RPMI7951 (cell line): Measurements from ENCODE around the gene LDLRAD4. TPM values are rescaled to one million over a fixed set of nuclear protein-coding genes. Genes with fewer than 3 reads are reported as not detected.
"Not testable (repeated sequence)": the region's sequence is repeated elsewhere in the genome, so short reads cannot be mapped to it uniquely, and the experiment has no call there.

ENCODE experiments used
- DNase-seq: peaks from one replicate; pipeline ENCODE4 v3.0.0-alpha.2; 2012; ENCODE audit warnings: low read depth
- total RNA-seq: library from RNA; depleted of rRNA; stranded (reverse); fragments of >200 nt; shearing (Covaris generic); gene quantifications from 2 replicates; pipeline ENCODE4 v1.2.3, GENCODE V29; 2014

Gene LDLRAD4
- total RNA-seq, 1 experiment from 2014 or later: 0.24 TPM

GRCh38 chr18:13587001-13587400 lies 368.4 kb downstream of the LDLRAD4 start:
- DNase-seq: no peak

GRCh38 chr18:13587477-13587876 lies 368.9 kb downstream of the LDLRAD4 start:
- no peak for DNase-seq

GRCh38 chr18:13587937-13588336 lies 369.4 kb downstream of the LDLRAD4 start:
- DNase-seq: peak; percentile 16

- no peak for DNase-seq
These were observed 370.8 kb downstream of the LDLRAD4 start for GRCh38 chr18:13589316-13589715.

GRCh38 chr18:13589943-13590342 lies 371.4 kb downstream of the LDLRAD4 start:
- DNase-seq: no peak

GRCh38 chr18:13592246-13592645 lies 373.7 kb downstream of the LDLRAD4 start:
- no peak for DNase-seq

- no peak for DNase-seq
These were observed 376.0 kb downstream of the LDLRAD4 start for GRCh38 chr18:13594551-13594950.

- DNase-seq: no peak
These were observed 378.5 kb downstream of the LDLRAD4 start for GRCh38 chr18:13597068-13597467.

- no peak for DNase-seq
These were observed 380.0 kb downstream of the LDLRAD4 start for GRCh38 chr18:13598591-13598990.

- no peak for DNase-seq
These were observed 380.5 kb downstream of the LDLRAD4 start for GRCh38 chr18:13599031-13599430.

GRCh38 chr18:13603304-13604019 lies 384.9 kb downstream of the LDLRAD4 start:
- no peak for DNase-seq

- no peak for DNase-seq
These were observed 386.2 kb downstream of the LDLRAD4 start for GRCh38 chr18:13604786-13605185.

GRCh38 chr18:13605477-13605876 lies 386.9 kb downstream of the LDLRAD4 start:
- no peak for DNase-seq

GRCh38 chr18:13605901-13606300 lies 387.3 kb downstream of the LDLRAD4 start:
- no peak for DNase-seq

GRCh38 chr18:13606604-13607254 lies 388.2 kb downstream of the LDLRAD4 start:
- no peak for DNase-seq

GRCh38 chr18:13608024-13608562 lies 389.5 kb downstream of the LDLRAD4 start:
- DNase-seq: not testable (repeated sequence)

GRCh38 chr18:13608791-13609532 lies 390.4 kb downstream of the LDLRAD4 start:
- DNase-seq: no peak

GRCh38 chr18:13610555-13611141 lies 392.1 kb downstream of the LDLRAD4 start:
- DNase-seq: no peak

GRCh38 chr18:13611142-13611600 lies 392.6 kb downstream of the LDLRAD4 start:
- peak; percentile 44 for DNase-seq

- peak; percentile 59 for DNase-seq
These were observed 393.1 kb downstream of the LDLRAD4 start for GRCh38 chr18:13611601-13612195.

GRCh38 chr18:13612196-13612997 lies 393.8 kb downstream of the LDLRAD4 start:
- no peak for DNase-seq
